Lower leg skin (tissue), 3 donors: Measurements from ENCODE around the gene IGSF21.

Source experiments
- POLR2A ChIP-seq, 2 donors: fragments of 450-650 bp; IDR thresholded peaks; one replicate each; pipeline ENCODE4 v1.6.1; 2016 to 2017; ENCODE audit warnings: antibody characterized with exemption in 2 of 2, mild to moderate bottlenecking in 1 of 2, moderate library complexity in 1 of 2
- TF ChIP-seq, protein P1 (sequence below), 3 donors: fragments of 450-650 bp; IDR thresholded peaks; one replicate each; pipeline ENCODE4 v1.5.1; 2016; ENCODE audit warnings: antibody characterized with exemption in 3 of 3, mild to moderate bottlenecking in 3 of 3, moderate library complexity in 2 of 3

DNA sequence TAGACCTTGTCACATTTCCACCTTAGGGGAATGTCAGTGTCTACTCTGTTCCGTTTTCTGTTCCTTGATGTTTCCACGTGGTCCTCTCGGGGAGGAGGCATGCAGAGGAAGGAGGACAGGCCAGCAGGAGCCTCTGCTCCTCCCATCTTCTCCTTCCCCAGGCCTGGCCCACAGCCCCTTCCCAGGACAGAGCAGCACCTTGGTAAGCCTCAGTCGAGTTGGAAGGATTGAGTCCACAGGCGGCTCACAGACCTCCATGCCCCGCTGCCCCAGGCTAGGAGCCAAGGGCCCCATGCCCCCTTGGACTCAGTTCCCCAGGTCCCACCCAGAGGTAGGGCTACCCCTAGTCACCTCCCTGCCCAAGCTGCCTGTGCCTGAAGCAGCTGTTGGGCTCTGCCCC is 36.5 kb downstream of the IGSF21 start:
- TF ChIP-seq, protein P1, sequence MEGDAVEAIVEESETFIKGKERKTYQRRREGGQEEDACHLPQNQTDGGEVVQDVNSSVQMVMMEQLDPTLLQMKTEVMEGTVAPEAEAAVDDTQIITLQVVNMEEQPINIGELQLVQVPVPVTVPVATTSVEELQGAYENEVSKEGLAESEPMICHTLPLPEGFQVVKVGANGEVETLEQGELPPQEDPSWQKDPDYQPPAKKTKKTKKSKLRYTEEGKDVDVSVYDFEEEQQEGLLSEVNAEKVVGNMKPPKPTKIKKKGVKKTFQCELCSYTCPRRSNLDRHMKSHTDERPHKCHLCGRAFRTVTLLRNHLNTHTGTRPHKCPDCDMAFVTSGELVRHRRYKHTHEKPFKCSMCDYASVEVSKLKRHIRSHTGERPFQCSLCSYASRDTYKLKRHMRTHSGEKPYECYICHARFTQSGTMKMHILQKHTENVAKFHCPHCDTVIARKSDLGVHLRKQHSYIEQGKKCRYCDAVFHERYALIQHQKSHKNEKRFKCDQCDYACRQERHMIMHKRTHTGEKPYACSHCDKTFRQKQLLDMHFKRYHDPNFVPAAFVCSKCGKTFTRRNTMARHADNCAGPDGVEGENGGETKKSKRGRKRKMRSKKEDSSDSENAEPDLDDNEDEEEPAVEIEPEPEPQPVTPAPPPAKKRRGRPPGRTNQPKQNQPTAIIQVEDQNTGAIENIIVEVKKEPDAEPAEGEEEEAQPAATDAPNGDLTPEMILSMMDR (IDR thresholded peaks at IDR 0.05) = no peak
- no peak for TF ChIP-seq POLR2A (IDR thresholded peaks at IDR 0.05)
